ENCODE results near the gene SMARCD2.
A peak's percentile ranks its signal among the peaks of the same experiment; 100 is the strongest.

SMARCD2 gene

DNA sequence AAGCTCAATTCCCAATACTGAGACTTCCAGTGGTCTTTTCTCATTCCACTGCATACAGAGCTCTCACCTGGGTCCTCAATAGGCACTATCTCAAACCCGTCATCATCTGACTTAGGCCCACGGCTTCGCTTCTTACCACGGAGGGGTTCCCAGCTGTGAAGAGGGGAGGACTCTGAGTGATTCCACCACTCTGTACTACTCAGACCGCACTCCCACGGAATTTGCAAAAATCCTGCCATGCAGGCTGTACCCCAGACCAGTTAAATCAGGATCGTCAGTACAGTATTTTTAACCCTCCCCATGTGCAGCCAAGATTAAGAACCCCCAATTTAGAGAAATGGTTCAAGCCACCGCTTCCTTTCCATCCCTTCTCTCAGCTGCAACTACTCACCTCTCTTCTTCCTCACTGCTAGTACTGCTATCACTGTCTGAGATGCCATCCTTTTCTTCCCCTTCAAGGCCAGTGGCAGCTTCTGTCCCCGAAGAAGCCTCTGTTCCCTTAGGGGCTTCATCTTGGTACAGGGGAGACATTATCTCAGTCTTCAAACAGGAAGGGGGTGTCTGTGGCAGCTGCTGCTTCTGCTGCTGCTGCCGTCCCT, 21.4 kb downstream of the SMARCD2 start:
- peak overlapping the region; percentile 56 for H3K9ac ChIP-seq
- TF ChIP-seq Cebpa-rat (IDR thresholded peaks at IDR 0.05) = no peak
- no peaks in the 10 kb centered on the region for H3K27me3 ChIP-seq
- H4K20me1 ChIP-seq = peaks cover 66% of the 10 kb centered on the region
- H3K27ac ChIP-seq = peak overlapping the region; percentile 69
- peak overlapping the region; percentile 47; the same call in 1 of the 2 replicates for H3K4me3 ChIP-seq
- no peaks in the 10 kb centered on the region for H3K9me3 ChIP-seq
- H3K4me1 ChIP-seq = peaks cover 80% of the 10 kb centered on the region
- H3K4me2 ChIP-seq = peak overlapping the region; percentile 89
- peaks cover 99% of the 10 kb centered on the region for H3K36me3 ChIP-seq

DNA sequence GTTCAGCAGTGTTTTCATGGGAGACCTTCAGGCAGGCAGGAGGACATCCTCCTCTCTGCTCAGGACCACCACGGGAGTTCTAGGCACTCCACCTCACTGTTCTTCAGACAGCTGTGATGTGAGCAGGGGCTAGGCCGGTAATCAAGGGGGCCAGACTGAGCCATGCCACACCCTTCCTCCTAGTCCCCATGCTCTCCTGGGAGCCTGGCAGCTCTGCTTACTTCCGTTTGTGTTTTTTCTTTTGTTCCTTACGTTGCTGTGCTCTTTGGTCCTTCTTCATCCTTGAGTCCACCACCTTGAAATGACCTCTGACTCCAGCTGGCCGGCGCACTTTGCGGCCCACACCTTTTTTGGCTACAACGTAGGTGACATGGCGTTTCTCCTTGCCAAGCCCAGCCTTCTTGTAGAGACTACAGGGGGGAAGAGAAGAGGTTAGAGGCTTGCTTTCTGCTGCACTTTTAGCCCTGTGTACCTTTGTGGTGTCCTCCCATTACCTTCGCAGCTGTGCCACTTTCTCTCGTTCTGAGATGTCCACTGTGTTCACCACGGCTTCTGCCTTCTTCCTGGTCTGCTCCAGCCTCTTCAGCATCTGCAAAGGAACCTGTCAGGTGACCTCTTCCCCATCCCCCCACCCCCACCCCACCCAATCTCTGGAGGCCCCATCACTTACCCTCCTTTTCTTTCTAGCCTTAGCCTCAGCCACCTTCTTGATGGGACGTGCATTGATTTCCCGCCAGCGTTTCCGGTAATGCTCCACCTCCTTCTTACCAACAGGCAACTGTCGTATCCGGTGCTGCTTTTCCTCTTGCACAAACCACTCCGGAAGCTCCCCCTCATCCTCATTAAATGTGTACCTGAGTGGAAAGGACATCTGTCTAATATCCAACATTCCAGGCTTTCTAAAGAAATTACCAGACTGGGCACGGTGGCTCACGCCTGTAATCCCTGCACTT, 22.6 kb downstream of the SMARCD2 start:
- Histone ChIP-seq H4K20me1 (peaks cover 67% of the 10 kb centered on the region), H3K4me3 (peak overlapping the region; percentile 54), H3K36me3 (peaks cover 100% of the 10 kb centered on the region), H3K4me2 (peak overlapping the region; percentile 89), H3K9ac (peak overlapping the region; percentile 60), H3K9me3 (no peaks in the 10 kb centered on the region), H3K4me1 (peaks cover 68% of the 10 kb centered on the region), H3K27me3 (no peaks in the 10 kb centered on the region), H3K27ac (peak overlapping the region; percentile 82)
- no peak for TF ChIP-seq Cebpa-rat (IDR thresholded peaks at IDR 0.05)

- H3K27me3 ChIP-seq = no peaks in the 10 kb centered on the region
- peak overlapping the region; percentile 82 for H3K27ac ChIP-seq
These were observed 23.4 kb downstream of the SMARCD2 start for GRCh38 chr17:63819131-63819530.

DNA sequence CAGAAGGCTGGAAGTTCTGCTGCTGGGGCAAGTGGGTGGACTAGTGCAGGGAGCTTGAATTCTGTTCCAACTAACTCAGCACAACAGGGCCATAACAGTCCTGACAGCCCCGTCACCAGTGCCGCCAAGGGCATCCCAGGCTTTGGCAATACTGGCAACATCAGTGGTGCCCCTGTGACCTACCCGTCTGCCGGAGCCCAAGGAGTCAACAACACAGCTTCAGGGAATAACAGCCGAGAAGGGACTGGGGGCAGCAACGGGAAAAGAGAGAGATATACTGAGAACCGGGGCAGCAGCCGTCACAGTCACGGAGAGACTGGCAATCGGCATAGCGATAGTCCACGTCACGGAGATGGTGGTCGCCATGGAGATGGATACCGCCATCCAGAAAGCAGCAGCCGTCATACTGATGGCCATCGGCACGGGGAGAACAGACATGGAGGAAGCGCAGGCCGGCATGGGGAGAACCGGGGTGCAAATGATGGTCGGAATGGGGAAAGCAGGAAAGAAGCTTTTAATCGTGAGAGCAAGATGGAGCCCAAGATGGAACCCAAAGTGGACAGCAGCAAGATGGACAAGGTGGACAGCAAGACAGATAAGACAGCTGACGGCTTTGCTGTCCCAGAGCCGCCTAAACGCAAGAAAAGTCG, 24.6 kb downstream of the SMARCD2 start:
- Histone ChIP-seq H3K27ac (no peak overlapping the region), H3K36me3 (peaks cover 100% of the 10 kb centered on the region), H3K4me1 (peaks cover 48% of the 10 kb centered on the region), H4K20me1 (peaks cover 64% of the 10 kb centered on the region), H3K9ac (no peak overlapping the region), H3K9me3 (no peaks in the 10 kb centered on the region), H3K27me3 (no peaks in the 10 kb centered on the region), H3K4me2 (peak overlapping the region; percentile 89; the same call in 1 of the 2 replicates), H3K4me3 (no peak overlapping the region)
- TF ChIP-seq Cebpa-rat (IDR thresholded peaks at IDR 0.05) = no peak

More at GRCh38 chr17:63819131-63819530, 23.4 kb downstream of the SMARCD2 start:
- H3K9ac ChIP-seq = peak overlapping the region; percentile 60
- H4K20me1 ChIP-seq = peaks cover 67% of the 10 kb centered on the region
- H3K4me2 ChIP-seq = peak overlapping the region; percentile 89
- H3K36me3 ChIP-seq = peaks cover 100% of the 10 kb centered on the region
- no peak for TF ChIP-seq Cebpa-rat (IDR thresholded peaks at IDR 0.05)
- peak overlapping the region; percentile 54 for H3K4me3 ChIP-seq
- H3K9me3 ChIP-seq = no peaks in the 10 kb centered on the region
- peaks cover 60% of the 10 kb centered on the region for H3K4me1 ChIP-seq

- H3K36me3 ChIP-seq = peaks cover 100% of the 10 kb centered on the region
- H3K4me3 ChIP-seq = no peak overlapping the region
- no peak overlapping the region for H3K27ac ChIP-seq
- H3K4me2 ChIP-seq = no peak overlapping the region
- no peak for TF ChIP-seq Cebpa-rat (IDR thresholded peaks at IDR 0.05)
- no peak overlapping the region; the same call in 1 of the 2 replicates for H3K9ac ChIP-seq
- H3K9me3 ChIP-seq = no peaks in the 10 kb centered on the region
- peaks cover 52% of the 10 kb centered on the region for H4K20me1 ChIP-seq
- peaks cover 36% of the 10 kb centered on the region for H3K4me1 ChIP-seq
- no peaks in the 10 kb centered on the region for H3K27me3 ChIP-seq
These were observed 25.8 kb downstream of the SMARCD2 start for GRCh38 chr17:63816669-63817068.

DNA sequence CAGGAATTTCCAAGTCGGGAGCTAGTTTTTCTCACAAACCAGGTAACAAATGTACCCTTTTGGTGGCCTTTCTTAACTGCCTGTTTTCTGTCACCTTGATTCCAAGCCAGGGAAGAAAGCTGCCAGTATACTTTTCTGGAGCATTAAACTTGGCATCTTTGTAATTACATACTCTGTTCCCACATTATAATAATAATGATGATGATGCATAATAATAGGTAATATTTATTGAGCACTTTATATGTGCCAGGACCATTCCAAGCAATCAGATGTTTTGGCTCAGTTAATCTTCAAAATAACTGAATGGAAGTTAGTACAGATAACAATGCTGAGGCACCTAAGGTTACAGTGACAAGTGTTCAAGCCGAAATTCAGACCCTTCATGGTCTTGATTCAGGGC, 26.4 kb downstream of the SMARCD2 start:
- TF ChIP-seq Cebpa-rat (IDR thresholded peaks at IDR 0.05) = no peak
- no peak overlapping the region for H3K4me2 ChIP-seq
- H3K27ac ChIP-seq = no peak overlapping the region
- H3K4me1 ChIP-seq = peaks cover 30% of the 10 kb centered on the region
- no peaks in the 10 kb centered on the region for H3K27me3 ChIP-seq
- H3K9ac ChIP-seq = no peak overlapping the region
- H3K9me3 ChIP-seq = no peaks in the 10 kb centered on the region
- H3K36me3 ChIP-seq = peaks cover 100% of the 10 kb centered on the region
- H3K4me3 ChIP-seq = no peak overlapping the region
- peaks cover 46% of the 10 kb centered on the region for H4K20me1 ChIP-seq

DNA sequence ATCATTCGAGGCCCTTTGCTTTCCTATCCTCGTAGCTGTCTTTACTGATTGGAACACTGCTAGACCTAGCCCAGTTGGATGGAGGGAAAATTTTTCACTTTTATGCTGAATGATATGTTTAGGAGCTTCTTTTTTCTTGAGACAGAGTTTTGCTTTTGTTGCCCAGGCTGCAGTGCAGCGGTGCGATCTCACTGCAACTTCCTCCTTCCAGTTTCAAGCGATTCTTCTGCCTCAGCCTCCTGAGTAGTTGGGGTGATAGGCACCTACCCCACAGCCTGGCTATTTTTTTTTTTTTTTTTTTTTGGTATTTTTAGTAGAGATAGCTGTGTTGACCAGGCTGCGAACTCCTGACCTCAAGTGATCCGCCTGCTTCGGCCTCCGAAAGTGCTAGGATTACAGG, 32.5 kb downstream of the SMARCD2 start:
- Histone ChIP-seq H3K27me3 (no peaks in the 10 kb centered on the region), H3K36me3 (peaks cover 99% of the 10 kb centered on the region), H3K27ac (no peak overlapping the region), H4K20me1 (0 out of 2 replicates have a peak, but pooled peaks cover 40% of the 10 kb centered on the region), H3K9me3 (no peaks in the 10 kb centered on the region), H3K9ac (no peak overlapping the region; the same call in 1 of the 2 replicates), H3K4me1 (no peaks in the 10 kb centered on the region), H3K4me3 (no peak overlapping the region), H3K4me2 (no peak overlapping the region)
- no peak for TF ChIP-seq Cebpa-rat (IDR thresholded peaks at IDR 0.05)

DNA sequence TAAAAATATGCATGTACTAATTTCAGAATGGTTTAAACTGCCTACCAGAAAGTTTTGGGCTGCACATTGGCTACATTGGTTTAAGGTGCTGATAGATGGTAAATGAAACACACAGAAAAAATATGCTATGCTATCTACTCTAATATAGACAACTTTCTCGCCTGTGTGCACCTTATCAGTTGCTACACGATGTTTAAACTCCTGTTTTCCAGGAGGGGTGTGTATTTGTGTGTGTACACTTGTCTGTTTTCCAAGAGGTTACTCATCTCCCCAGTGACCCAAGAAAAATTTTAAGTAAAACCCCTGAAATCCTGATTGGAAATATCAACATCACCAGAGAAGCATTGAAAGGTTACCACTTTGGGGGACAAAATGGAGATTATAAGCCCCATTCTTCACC, 36.9 kb downstream of the SMARCD2 start:
- Histone ChIP-seq H3K4me3 (no peak overlapping the region), H4K20me1 (peaks cover 51% of the 10 kb centered on the region; the same call in 1 of the 2 replicates), H3K27ac (no peak overlapping the region), H3K36me3 (peaks cover 99% of the 10 kb centered on the region), H3K4me1 (no peaks in the 10 kb centered on the region), H3K9me3 (no peaks in the 10 kb centered on the region), H3K27me3 (no peaks in the 10 kb centered on the region), H3K4me2 (no peak overlapping the region), H3K9ac (no peak overlapping the region)
- TF ChIP-seq Cebpa-rat (IDR thresholded peaks at IDR 0.05) = no peak

DNA sequence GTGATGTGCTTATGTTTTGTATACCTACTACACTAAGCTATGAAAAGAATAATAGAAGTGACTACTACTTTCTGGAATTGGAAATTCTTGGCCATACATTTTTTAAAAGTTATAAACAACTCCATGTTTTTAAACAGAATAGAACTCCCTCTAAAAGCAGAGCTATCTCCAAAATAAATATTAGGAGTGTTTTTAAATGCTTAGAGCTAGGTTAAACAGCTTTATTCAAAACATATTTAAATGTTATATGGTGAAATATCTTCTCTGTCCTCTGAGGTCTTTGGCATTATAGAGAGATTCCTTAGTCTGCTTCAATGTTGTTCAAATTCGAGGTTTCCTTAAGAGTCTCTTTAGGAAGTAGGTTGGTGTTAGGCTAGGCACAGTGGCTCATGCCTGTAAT, 38.2 kb downstream of the SMARCD2 start:
- no peak overlapping the region for H3K9ac ChIP-seq
- TF ChIP-seq Cebpa-rat (IDR thresholded peaks at IDR 0.05) = no peak
- H4K20me1 ChIP-seq = peaks cover 55% of the 10 kb centered on the region
- no peaks in the 10 kb centered on the region for H3K9me3 ChIP-seq
- H3K4me2 ChIP-seq = no peak overlapping the region
- no peaks in the 10 kb centered on the region for H3K4me1 ChIP-seq
- H3K27me3 ChIP-seq = no peaks in the 10 kb centered on the region
- H3K4me3 ChIP-seq = no peak overlapping the region
- H3K27ac ChIP-seq = no peak overlapping the region
- peaks cover 99% of the 10 kb centered on the region for H3K36me3 ChIP-seq

All from BLaER1 (cell line).